DOHH2 (cell line): ENCODE results near the gene PTRHD1.

ENCODE experiments used
- CTCF ChIP-seq: fragments of 200-600 bp; sonication (generic); IDR thresholded peaks from one replicate; pipeline ENCODE4 v1.5.1; 2014; ENCODE audit warnings: antibody characterized with exemption, mild to moderate bottlenecking, low read depth, low read length; ENCODE audit not compliant: poor library complexity, severe bottlenecking
- EZH2phosphoT487 ChIP-seq: fragments of 200-600 bp; sonication (generic); IDR thresholded peaks from 2 replicates; pipeline ENCODE4 v1.6.1; 2017; ENCODE audit warnings: borderline replicate concordance, mild to moderate bottlenecking, antibody characterized with exemption, low read length, moderate library complexity, mixed read lengths

DNA sequence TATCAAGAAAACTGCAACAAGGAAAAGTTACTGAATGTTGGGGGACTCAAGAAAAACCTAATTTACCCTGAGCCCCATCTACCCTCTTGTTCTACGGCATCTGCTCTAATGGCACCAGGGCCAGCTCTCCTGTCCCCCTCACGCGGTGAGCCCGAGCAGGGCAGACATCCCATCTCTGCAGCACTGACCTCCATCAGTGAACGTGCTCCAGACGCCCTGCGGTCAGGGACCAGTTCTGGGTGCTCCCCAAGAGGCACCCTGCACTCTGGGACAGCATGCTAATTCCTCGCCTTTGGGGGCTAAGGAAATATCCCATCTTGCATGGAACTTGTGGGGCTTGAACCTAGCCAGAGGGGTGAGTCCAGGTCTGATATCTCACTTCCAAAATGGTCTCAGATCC lies 43.0 kb upstream of the PTRHD1 start:
- TF ChIP-seq CTCF: no peak
- no peak for TF ChIP-seq EZH2phosphoT487
